GM12878 (cell line): ENCODE data around the gene STX4. TPM values are rescaled to one million over a fixed set of nuclear protein-coding genes. Genes with fewer than 3 reads are reported as not detected.

Source experiments
- ATAC-seq: fragments of 200-7000 bp; cut with Tn5 transposase; 3 replicates; pipeline ENCODE4 v1.9.1; 2020; ENCODE audit warnings: mild to moderate bottlenecking, moderate library complexity
- BruUV-seq: library from RNA; stranded (reverse); fragments of 400-500 nt; replicated peaks from 2 replicates; lab custom pipeline; 2021; lab: Mats Ljungman, UMichigan
- CTCF ChIA-PET: fragments of 300-600 bp; sonication (Branson Sonifier 250); formaldehyde crosslinking; extraction: SDS; loops from one replicate; lab custom pipeline; 2021; ENCODE audit warnings: inconsistent platforms; lab: Yijun Ruan, JAX
- POLR2A ChIA-PET: fragments of 350-600 bp; formaldehyde crosslinking; extraction: SDS; loops from one replicate; lab custom pipeline; 2021; ENCODE audit warnings: inconsistent platforms; lab: Charles Lee
- RAD21 ChIA-PET: fragments of 300-600 bp; sonication (Branson Sonifier 250); formaldehyde crosslinking; loops from one replicate; lab custom pipeline; 2023; ENCODE audit warnings: antibody characterized with exemption; ENCODE audit not compliant: unreplicated experiment; lab: Charles Lee
- SMC1A ChIA-PET: fragments of 300-600 bp; sonication (Branson Sonifier 250); formaldehyde crosslinking; loops from one replicate; lab custom pipeline; 2023; ENCODE audit not compliant: unreplicated experiment, uncharacterized antibody; lab: Charles Lee
- DNase-seq: peaks from one replicate; pipeline ENCODE4 v3.0.0-alpha.2; 2011; ENCODE audit warnings: low read depth, low spot score
- FAIRE-seq: peaks from 3 replicates; lab custom pipeline; 2011; peaks lifted over from hg19 to GRCh38; lab: Jason Lieb, UNC
- H2AFZ ChIP-seq: 2 replicates; pipeline ENCODE4 v1.6.0; 2011; ENCODE audit warnings: low read depth, low read length, control low read depth; ENCODE audit not compliant: control insufficient read depth
- H3K27ac ChIP-seq: 2 replicates; pipeline ENCODE4 v1.5.1; 2011; ENCODE audit warnings: control low read depth; ENCODE audit not compliant: control insufficient read depth, insufficient read depth
- H3K27me3 ChIP-seq, 2 experiments: replicated peaks in 1 of 2; 2 replicates each; pipeline versions ENCODE4 v1.6.0 to v1.6.1; 2011; ENCODE audit warnings: low read length in 1 of 2; ENCODE audit not compliant: control insufficient read depth in 2 of 2, insufficient read depth in 2 of 2
- H3K36me3 ChIP-seq, 2 experiments: 2 replicates each; pipeline ENCODE4 v1.5.1; 2011; ENCODE audit warnings: low read length in 1 of 2; ENCODE audit not compliant: control insufficient read depth in 2 of 2, insufficient read depth in 2 of 2
- H3K4me1 ChIP-seq: 2 replicates; pipeline ENCODE4 v1.6.1; 2011; ENCODE audit warnings: mild to moderate bottlenecking, low read length, moderate library complexity, mixed read lengths; ENCODE audit not compliant: control insufficient read depth, insufficient read depth
- H3K4me2 ChIP-seq: 2 replicates; pipeline ENCODE4 v1.6.0; 2011; ENCODE audit warnings: control low read depth; ENCODE audit not compliant: control insufficient read depth, insufficient read depth
- H3K4me3 ChIP-seq: fragments of 200-600 bp; sonication (generic); 2 replicates; pipeline ENCODE4 v1.5.1; 2016
- H3K79me2 ChIP-seq: 2 replicates; pipeline ENCODE4 v1.6.0; 2011; ENCODE audit warnings: low read length; ENCODE audit not compliant: control insufficient read depth, insufficient read depth
- H3K9ac ChIP-seq: 2 replicates; pipeline ENCODE4 v1.8.0; 2011; ENCODE audit warnings: low read length, control low read depth, mixed read lengths; ENCODE audit not compliant: control insufficient read depth, insufficient read depth
- H3K9me3 ChIP-seq: replicated peaks from 3 replicates; pipeline ENCODE4 v1.5.1; 2011; ENCODE audit warnings: mild to moderate bottlenecking, low read length; ENCODE audit not compliant: control insufficient read depth, insufficient read depth
- H4K20me1 ChIP-seq: 2 replicates; pipeline ENCODE4 v1.6.0; 2011; ENCODE audit not compliant: control insufficient read depth, insufficient read depth
- IKZF1 ChIP-seq: fragments of 450-650 bp; conservative IDR thresholded peaks from 2 replicates; pipeline ENCODE4 v1.6.1; 2017; ENCODE audit warnings: antibody characterized with exemption, mild to moderate bottlenecking
- MXI1 ChIP-seq: fragments of 150-350 bp; IDR thresholded peaks from 2 replicates; pipeline ENCODE4 v1.6.1; 2011; ENCODE audit warnings: low read depth, mild to moderate bottlenecking, inconsistent platforms, low read length, improper control_type of control experiment
- POLR2AphosphoS5 ChIP-seq: IDR thresholded peaks from 2 replicates; pipeline ENCODE4 v1.6.1; 2011; ENCODE audit warnings: mild to moderate bottlenecking, low read length, inconsistent platforms
- SUZ12 ChIP-seq: fragments of 200-600 bp; sonication (generic); IDR thresholded peaks from one replicate; pipeline ENCODE4 v1.6.1; 2018; ENCODE audit warnings: antibody characterized with exemption, mild to moderate bottlenecking; ENCODE audit not compliant: unreplicated experiment
- ZNF274 ChIP-seq: IDR thresholded peaks from one replicate; pipeline ENCODE4 v1.8.0; 2011; ENCODE audit not compliant: insufficient read length, insufficient read depth
- WGBS: methylation state at CpG from one replicate; pipeline ENCODE4 v1.1.6; 2016; ENCODE audit warnings: low lambda C conversion rate; ENCODE audit not compliant: insufficient replicate concordance, insufficient coverage; ENCODE audit errors: missing lambda C conversion rate; 5-methylcytosine and 5-hydroxymethylcytosine counted together
- in situ Hi-C: fragments of 300-500 bp; cut with MboI; formaldehyde crosslinking; loops from 9 replicates; pipeline ENCODE4 v1.14.3; 2018; ENCODE audit warnings: mixed read lengths
- intact Hi-C: fragments of 100-400 bp; cut with micrococcal nuclease; formaldehyde crosslinking; loops from one replicate; pipeline ENCODE4 v1.14.2; 2022; ENCODE audit not compliant: unreplicated experiment
- polyA plus RNA-seq, 11 experiments: library from polyadenylated mRNA; depleted of rRNA in 4 of 11; unstranded in 6 of 11; stranded (reverse) in 5 of 11; fragments of >200 nt; fragmentation: Nextera tagmentation in 4 of 11; fragmentation: Illumina TruSeq in 1 of 11; extraction: Ambion mirVana in 4 of 11; extraction: Trizol in 1 of 11; gene quantifications; 1 replicate in 1 of 11; 2 replicates in 10 of 11; pipeline versions ENCODE4 v1.2.1 to v1.2.3, GENCODE V29; 2011 to 2016; ENCODE audit warnings: inconsistent platforms in 2 of 11, missing spikeins in 2 of 11, low read depth in 1 of 11
- total RNA-seq, 4 experiments: library from RNA; depleted of rRNA in 3 of 4; stranded (reverse); fragments of >200 nt in 3 of 4; fragmentation: Illumina TruSeq in 1 of 4; extraction: Trizol in 1 of 4; gene quantifications; 2 replicates each; pipeline versions ENCODE4 v1.2.1 to v1.2.3, GENCODE V29; 2013 to 2021
- TF ChIP-seq, protein P1 (sequence below): fragments of 150-350 bp; IDR thresholded peaks from 2 replicates; pipeline ENCODE4 v1.6.1; 2014; ENCODE audit warnings: mild to moderate bottlenecking, low read depth, low read length

Gene STX4
- total and polyA plus RNA-seq, 10 of the 15 experiments (the other 5 are each of a cell fraction or from before 2014, with no cell fraction given): 3.3 to 37.6 (median 22.6) TPM

DNA sequence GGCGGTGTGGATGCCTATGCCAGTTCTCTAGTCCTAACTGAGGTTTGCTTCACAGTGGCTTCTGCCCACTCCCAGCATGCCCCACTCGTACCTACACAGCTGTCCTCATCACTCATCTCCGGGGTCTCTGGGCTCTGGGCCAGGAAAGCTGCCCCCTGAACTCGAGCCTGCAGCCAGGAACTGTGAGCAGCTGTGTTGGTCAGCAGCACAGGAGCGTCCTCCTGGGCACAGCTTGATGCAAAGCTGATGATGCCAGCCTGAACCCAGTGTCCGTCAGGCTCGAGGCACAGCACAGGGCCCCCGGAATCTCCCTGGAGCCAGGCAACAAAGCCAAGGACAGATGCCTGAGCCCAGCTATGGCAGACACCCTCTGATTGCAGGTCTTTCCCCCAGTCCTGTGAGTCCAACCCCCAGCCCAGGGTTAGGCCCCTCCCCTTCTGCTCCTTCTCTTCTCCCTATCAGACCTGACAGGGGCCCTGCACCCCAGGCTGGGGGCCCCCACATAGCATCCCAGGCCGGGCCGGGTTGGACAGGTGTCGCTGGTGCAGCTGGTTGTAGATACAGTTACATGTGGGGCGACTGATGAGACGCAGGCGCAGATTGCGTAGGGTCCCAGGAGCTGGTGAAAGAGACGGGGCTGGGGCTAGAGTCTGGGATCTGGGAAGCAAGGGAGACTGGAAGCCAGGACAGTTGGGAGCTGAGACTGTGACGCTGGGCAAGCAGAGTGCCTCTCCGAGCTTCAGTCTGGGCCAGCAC is 52.7 kb downstream of the STX4 start (continued):
- TF ChIP-seq, protein P1, sequence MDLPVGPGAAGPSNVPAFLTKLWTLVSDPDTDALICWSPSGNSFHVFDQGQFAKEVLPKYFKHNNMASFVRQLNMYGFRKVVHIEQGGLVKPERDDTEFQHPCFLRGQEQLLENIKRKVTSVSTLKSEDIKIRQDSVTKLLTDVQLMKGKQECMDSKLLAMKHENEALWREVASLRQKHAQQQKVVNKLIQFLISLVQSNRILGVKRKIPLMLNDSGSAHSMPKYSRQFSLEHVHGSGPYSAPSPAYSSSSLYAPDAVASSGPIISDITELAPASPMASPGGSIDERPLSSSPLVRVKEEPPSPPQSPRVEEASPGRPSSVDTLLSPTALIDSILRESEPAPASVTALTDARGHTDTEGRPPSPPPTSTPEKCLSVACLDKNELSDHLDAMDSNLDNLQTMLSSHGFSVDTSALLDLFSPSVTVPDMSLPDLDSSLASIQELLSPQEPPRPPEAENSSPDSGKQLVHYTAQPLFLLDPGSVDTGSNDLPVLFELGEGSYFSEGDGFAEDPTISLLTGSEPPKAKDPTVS: no peak
- TF ChIP-seq SUZ12: no peak

DNA sequence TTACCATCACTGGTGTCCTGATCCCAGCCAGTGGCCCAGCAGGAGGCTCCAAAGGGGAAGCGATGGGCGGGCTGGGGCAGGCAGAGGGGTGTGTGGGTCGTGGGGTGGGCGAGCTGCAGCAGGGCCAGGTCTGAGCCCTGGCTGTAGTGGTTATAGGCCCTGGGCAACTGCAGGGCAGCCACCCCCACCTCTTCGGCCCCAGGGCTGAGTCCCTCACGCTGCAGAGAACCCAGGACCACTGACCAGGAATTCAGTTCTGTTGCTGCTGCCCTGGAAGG is 53.2 kb downstream of the STX4 start:
- no peaks in the 10 kb centered on the region for H3K9me3 ChIP-seq
- TF ChIP-seq IKZF1: no peak
- no peak for TF ChIP-seq ZNF274
- no peak for TF ChIP-seq POLR2AphosphoS5
- TF ChIP-seq MXI1: no peak
- H3K27ac ChIP-seq: no peak overlapping the region
- no peak overlapping the region for H3K9ac ChIP-seq
- H4K20me1 ChIP-seq: no peaks in the 10 kb centered on the region; the same call in 1 of the 2 replicates
- ChIA-PET POLR2A (interaction anchor here (0.8 kb wide), 1 partner anchor 12 kb away, joined by 3 read pairs; the partner anchor contains the start of genes ZNF646 and ZNF668), CTCF (no interaction called here), SMC1A (no interaction called here), RAD21 (no interaction called here)
- in situ Hi-C loops (no loop called here), intact Hi-C loops (no loop called here)
- FAIRE-seq (no peak), DNase-seq (no peak), ATAC-seq (no peak)
- no peaks in the 10 kb centered on the region for H3K27me3 ChIP-seq
- H3K4me3 ChIP-seq: no peak overlapping the region
- no TSS peak for BruUV-seq
- no peaks in the 10 kb centered on the region; the same call in 1 of the 2 replicates for H3K79me2 ChIP-seq
- WGBS: 93% methylated on average over 4 of the region's 6 CpGs
- H3K4me1 ChIP-seq: no peaks in the 10 kb centered on the region
- H3K4me2 ChIP-seq: no peak overlapping the region
- H2AFZ ChIP-seq: no peak overlapping the region
- H3K36me3 ChIP-seq: peaks cover 2% of the 10 kb centered on the region in 2 experiments; a peak in 3 of 4 replicates
